T-helper 1 cell treated with Interleukin-12 subunit alpha and Interleukin-12 subunit beta and Interleukin-4 antibody, amounts not matched to agents 30 μg/mL and 1 μg/mL, for 36 hours (primary cell): ENCODE measurements around the gene RYR3.

Experiments used
- H3K27ac Mint-ChIP-seq: one replicate; pipeline ENCODE4 v1.8.0; 2021; ENCODE audit warnings: mild to moderate bottlenecking, mixed read lengths
- H3K27me3 Mint-ChIP-seq: one replicate; pipeline ENCODE4 v1.8.0; 2021; ENCODE audit warnings: low read depth, mixed read lengths
- H3K36me3 Mint-ChIP-seq: one replicate; pipeline ENCODE4 v1.8.0; 2021; ENCODE audit warnings: low read depth, mixed read lengths
- H3K4me1 Mint-ChIP-seq: one replicate; pipeline ENCODE4 v1.8.0; 2021; ENCODE audit warnings: low read depth, mixed read lengths
- H3K4me3 Mint-ChIP-seq: one replicate; pipeline ENCODE4 v1.8.0; 2021; ENCODE audit warnings: mild to moderate bottlenecking, moderate library complexity, mixed read lengths
- H3K9me3 Mint-ChIP-seq: one replicate; pipeline ENCODE4 v1.8.0; 2021; ENCODE audit warnings: mixed read lengths

RYR3 gene

GRCh38 chr15:33639978-33640377, 329.2 kb downstream of the RYR3 start:
- Mint-ChIP-seq H3K4me1 (no peaks in the 10 kb centered on the region), H3K27me3 (peaks cover 5% of the 10 kb centered on the region), H3K4me3 (no peak overlapping the region), H3K9me3 (no peaks in the 10 kb centered on the region), H3K27ac (no peak overlapping the region), H3K36me3 (no peaks in the 10 kb centered on the region)

DNA sequence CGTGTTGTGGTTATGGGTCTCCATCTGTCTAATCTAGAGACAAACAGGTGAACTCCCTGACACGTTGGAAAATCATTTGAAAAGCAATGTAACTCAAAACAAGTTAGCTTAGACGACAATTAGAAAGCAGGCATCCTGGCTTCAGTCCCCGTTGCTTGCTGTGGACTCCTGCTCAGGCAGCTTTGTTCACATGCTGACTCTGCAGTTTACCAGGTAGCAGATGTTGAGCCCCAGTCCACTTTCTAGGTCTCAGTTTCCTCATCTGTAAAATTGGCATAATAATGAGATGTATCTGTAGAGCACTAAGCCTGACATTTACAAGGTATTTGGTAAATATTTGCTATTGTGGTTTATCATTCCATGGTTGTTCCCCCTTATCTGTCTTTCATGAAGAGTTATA, 330.3 kb downstream of the RYR3 start:
- Mint-ChIP-seq H3K9me3 (no peaks in the 10 kb centered on the region), H3K27ac (no peak overlapping the region), H3K4me3 (no peak overlapping the region), H3K36me3 (no peaks in the 10 kb centered on the region), H3K27me3 (peaks cover 5% of the 10 kb centered on the region), H3K4me1 (no peaks in the 10 kb centered on the region)

DNA sequence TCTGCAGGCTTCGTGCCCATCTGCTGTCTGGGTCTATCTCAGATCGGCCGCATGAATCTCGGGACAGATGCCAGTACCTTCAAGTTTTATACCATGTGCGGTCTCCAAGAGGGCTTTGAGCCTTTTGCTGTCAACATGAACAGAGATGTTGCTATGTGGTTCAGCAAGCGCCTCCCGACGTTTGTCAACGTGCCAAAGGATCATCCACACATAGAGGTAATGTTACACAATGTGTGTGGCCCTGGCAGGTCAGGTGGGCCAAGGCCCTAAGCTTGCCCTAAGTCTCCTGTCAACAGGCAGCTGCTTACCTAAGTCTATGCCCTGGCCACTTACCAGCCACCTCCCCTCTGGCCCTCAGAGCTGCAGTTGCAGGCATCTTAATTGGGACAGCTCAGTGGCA, 333.5 kb downstream of the RYR3 start:
- Mint-ChIP-seq H3K27ac (no peak overlapping the region), H3K4me3 (no peak overlapping the region), H3K4me1 (no peaks in the 10 kb centered on the region), H3K27me3 (peaks cover 5% of the 10 kb centered on the region), H3K36me3 (no peaks in the 10 kb centered on the region), H3K9me3 (no peaks in the 10 kb centered on the region)

DNA sequence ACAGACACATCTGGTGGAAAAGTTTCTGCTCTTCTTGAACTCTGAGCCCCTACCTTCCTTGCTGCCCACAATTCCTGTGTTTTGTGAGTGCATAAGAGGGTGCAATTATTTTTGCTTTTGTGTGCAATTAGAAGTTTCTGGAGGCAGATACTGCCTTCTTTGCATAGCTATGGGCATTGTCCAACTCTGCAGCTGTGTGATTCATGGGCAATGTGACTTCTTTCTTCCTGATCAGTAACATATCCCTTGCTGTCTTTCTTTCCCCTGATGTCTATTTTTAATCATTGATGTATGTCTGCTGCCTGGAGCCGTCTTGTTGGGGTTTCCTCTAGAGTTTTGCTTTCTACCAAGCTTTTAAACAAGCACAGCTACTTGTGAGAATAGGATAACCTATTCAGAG, 336.0 kb downstream of the RYR3 start:
- Mint-ChIP-seq H3K36me3 (no peaks in the 10 kb centered on the region), H3K9me3 (no peaks in the 10 kb centered on the region), H3K4me3 (no peak overlapping the region), H3K27ac (no peak overlapping the region), H3K27me3 (no peaks in the 10 kb centered on the region), H3K4me1 (no peaks in the 10 kb centered on the region)

GRCh38 chr15:33649217-33649933, 338.6 kb downstream of the RYR3 start:
- Mint-ChIP-seq H3K9me3 (no peaks in the 10 kb centered on the region), H3K4me3 (no peak overlapping the region), H3K27ac (no peak overlapping the region), H3K27me3 (no peaks in the 10 kb centered on the region), H3K4me1 (no peaks in the 10 kb centered on the region), H3K36me3 (no peaks in the 10 kb centered on the region)

GRCh38 chr15:33654860-33655259, 344.1 kb downstream of the RYR3 start:
- H3K27me3 Mint-ChIP-seq = no peaks in the 10 kb centered on the region
- no peaks in the 10 kb centered on the region for H3K4me1 Mint-ChIP-seq
- no peaks in the 10 kb centered on the region for H3K9me3 Mint-ChIP-seq
- no peak overlapping the region for H3K4me3 Mint-ChIP-seq
- no peak overlapping the region for H3K27ac Mint-ChIP-seq
- no peaks in the 10 kb centered on the region for H3K36me3 Mint-ChIP-seq

- no peaks in the 10 kb centered on the region for H3K4me1 Mint-ChIP-seq
- no peaks in the 10 kb centered on the region for H3K36me3 Mint-ChIP-seq
- no peak overlapping the region for H3K4me3 Mint-ChIP-seq
- H3K27ac Mint-ChIP-seq = no peak overlapping the region
- no peaks in the 10 kb centered on the region for H3K27me3 Mint-ChIP-seq
- H3K9me3 Mint-ChIP-seq = no peaks in the 10 kb centered on the region
Observed at GRCh38 chr15:33655488-33655887, 344.7 kb downstream of the RYR3 start.

GRCh38 chr15:33656168-33656567, 345.4 kb downstream of the RYR3 start:
- H3K36me3 Mint-ChIP-seq = no peaks in the 10 kb centered on the region
- no peak overlapping the region for H3K27ac Mint-ChIP-seq
- no peaks in the 10 kb centered on the region for H3K4me1 Mint-ChIP-seq
- H3K9me3 Mint-ChIP-seq = no peaks in the 10 kb centered on the region
- H3K27me3 Mint-ChIP-seq = no peaks in the 10 kb centered on the region
- H3K4me3 Mint-ChIP-seq = no peak overlapping the region

GRCh38 chr15:33660151-33660550, 349.4 kb downstream of the RYR3 start:
- no peak overlapping the region for H3K4me3 Mint-ChIP-seq
- H3K27me3 Mint-ChIP-seq = no peaks in the 10 kb centered on the region
- H3K27ac Mint-ChIP-seq = no peak overlapping the region
- H3K36me3 Mint-ChIP-seq = no peaks in the 10 kb centered on the region
- H3K9me3 Mint-ChIP-seq = no peaks in the 10 kb centered on the region
- no peaks in the 10 kb centered on the region for H3K4me1 Mint-ChIP-seq

GRCh38 chr15:33662014-33662413, 351.2 kb downstream of the RYR3 start:
- H3K27ac Mint-ChIP-seq = no peak overlapping the region

DNA sequence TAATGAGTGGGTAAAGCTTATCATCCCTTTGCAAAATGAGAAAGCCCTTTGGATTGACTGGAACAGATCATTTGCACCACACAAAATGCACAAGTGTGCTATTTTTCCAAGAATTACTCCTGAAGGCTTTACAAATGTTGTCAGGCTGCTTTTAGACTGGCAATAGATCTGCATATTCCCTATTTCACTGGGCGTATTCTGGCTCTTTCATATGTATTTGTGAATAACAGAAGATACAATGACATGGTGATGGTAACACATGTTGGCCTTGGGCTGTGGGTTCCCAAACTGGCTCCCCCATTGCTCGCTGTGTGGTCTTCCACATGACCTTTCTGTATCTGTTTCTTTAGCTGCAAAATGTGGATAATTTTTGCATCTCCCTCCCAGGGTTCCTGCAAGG, 354.2 kb downstream of the RYR3 start:
- Mint-ChIP-seq H3K9me3 (no peaks in the 10 kb centered on the region), H3K4me1 (no peaks in the 10 kb centered on the region), H3K36me3 (no peaks in the 10 kb centered on the region), H3K27me3 (no peaks in the 10 kb centered on the region), H3K4me3 (no peak overlapping the region), H3K27ac (no peak overlapping the region)

More at GRCh38 chr15:33662014-33662413, 351.2 kb downstream of the RYR3 start:
- Mint-ChIP-seq H3K4me1 (no peaks in the 10 kb centered on the region), H3K36me3 (no peaks in the 10 kb centered on the region), H3K4me3 (no peak overlapping the region), H3K9me3 (no peaks in the 10 kb centered on the region), H3K27me3 (no peaks in the 10 kb centered on the region)

GRCh38 chr15:33670567-33670966, 359.8 kb downstream of the RYR3 start:
- Mint-ChIP-seq H3K4me1 (no peaks in the 10 kb centered on the region), H3K4me3 (no peak overlapping the region), H3K27me3 (peaks cover 3% of the 10 kb centered on the region), H3K9me3 (no peaks in the 10 kb centered on the region), H3K27ac (no peak overlapping the region), H3K36me3 (no peaks in the 10 kb centered on the region)

DNA sequence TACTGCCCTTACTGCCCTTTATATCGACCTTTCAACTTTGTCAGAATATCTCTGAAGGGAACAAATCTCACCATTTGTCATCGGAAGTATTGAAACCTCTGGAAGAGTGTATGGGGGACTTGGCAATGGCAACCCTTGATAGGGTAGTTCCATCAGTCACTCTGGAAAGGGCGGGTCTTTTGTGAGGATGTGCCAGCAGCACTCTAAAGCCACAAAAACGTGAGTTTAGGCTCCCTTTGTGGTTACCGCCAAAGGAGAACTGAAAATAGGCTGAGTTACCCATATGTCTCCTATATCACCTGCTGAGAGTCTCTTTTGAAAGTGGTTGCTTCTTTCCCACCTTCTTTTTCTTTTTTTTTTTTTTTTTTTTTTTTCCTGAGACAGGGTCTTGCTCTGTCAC, 360.7 kb downstream of the RYR3 start:
- Mint-ChIP-seq H3K9me3 (no peaks in the 10 kb centered on the region), H3K4me1 (no peaks in the 10 kb centered on the region), H3K36me3 (no peaks in the 10 kb centered on the region), H3K27me3 (peaks cover 3% of the 10 kb centered on the region), H3K27ac (no peak overlapping the region), H3K4me3 (no peak overlapping the region)

- no peaks in the 10 kb centered on the region for H3K36me3 Mint-ChIP-seq
- H3K4me3 Mint-ChIP-seq = no peak overlapping the region
- H3K27ac Mint-ChIP-seq = no peak overlapping the region
- H3K9me3 Mint-ChIP-seq = no peaks in the 10 kb centered on the region
- no peaks in the 10 kb centered on the region for H3K4me1 Mint-ChIP-seq
- peaks cover 2% of the 10 kb centered on the region for H3K27me3 Mint-ChIP-seq
Observed at GRCh38 chr15:33675246-33675645, 364.5 kb downstream of the RYR3 start.

GRCh38 chr15:33677238-33677830, 366.6 kb downstream of the RYR3 start:
- Mint-ChIP-seq H3K4me3 (no peak overlapping the region), H3K9me3 (no peaks in the 10 kb centered on the region), H3K27me3 (no peaks in the 10 kb centered on the region), H3K4me1 (no peaks in the 10 kb centered on the region), H3K27ac (no peak overlapping the region), H3K36me3 (no peaks in the 10 kb centered on the region)
